B cell (primary cell): ENCODE data around the gene HNRNPLL. TPM values are rescaled to one million over a fixed set of nuclear protein-coding genes. Genes with fewer than 3 reads are reported as not detected.

Experiments used
- ATAC-seq: fragments of 200-7000 bp; cut with Tn5 transposase; one replicate; pipeline ENCODE4 v1.10.0; 2021; ENCODE audit warnings: low read depth, mild to moderate bottlenecking, moderate number of reproducible peaks, moderate library complexity
- CTCF ChIA-PET: fragments of 350-600 bp; sonication (Branson Sonifier 250); formaldehyde crosslinking; loops from one replicate; lab custom pipeline; 2021; ENCODE audit warnings: antibody characterized with exemption, inconsistent platforms; lab: Charles Lee
- POLR2A ChIA-PET: fragments of 350-600 bp; sonication (Branson Sonifier 250); formaldehyde crosslinking; loops from one replicate; lab custom pipeline; 2021; ENCODE audit warnings: antibody characterized with exemption; lab: Charles Lee
- DNase-seq: peaks from one replicate; pipeline ENCODE4 v3.0.0; 2013
- H2AFZ ChIP-seq: 2 replicates; pipeline ENCODE4 v1.6.1; 2012; ENCODE audit warnings: mild to moderate bottlenecking, low read depth, low read length; ENCODE audit not compliant: insufficient read depth, poor library complexity, severe bottlenecking
- H3K27ac ChIP-seq, 2 donors: 1 replicate in 1 of 2; 2 replicates in 1 of 2; pipeline ENCODE4 v1.5.1; 2012 to 2013; ENCODE audit warnings: low read length in 2 of 2, mild to moderate bottlenecking in 2 of 2, moderate library complexity in 1 of 2
- H3K27me3 ChIP-seq, 4 experiments: fragments of 200-600 bp in 1 of 4; sonication (generic) in 1 of 4; replicated peaks in 1 of 4; 1 replicate in 2 of 4; 2 replicates in 2 of 4; pipeline versions ENCODE4 v1.6.1 to v1.7.0; 2013 to 2016; ENCODE audit warnings: low read length in 3 of 4, mild to moderate bottlenecking in 2 of 4, mixed read lengths in 1 of 4, moderate library complexity in 1 of 4; ENCODE audit not compliant: insufficient read depth in 4 of 4, control insufficient read depth in 3 of 4; ENCODE audit errors: control extremely low read depth in 1 of 4
- H3K36me3 ChIP-seq, 2 experiments: replicated peaks in 1 of 2; 1 replicate in 1 of 2; 2 replicates in 1 of 2; pipeline versions ENCODE4 v1.6.1 to v1.7.1; 2013; ENCODE audit warnings: low read length in 1 of 2; ENCODE audit not compliant: insufficient read depth in 2 of 2, control insufficient read depth in 1 of 2; ENCODE audit errors: control extremely low read depth in 1 of 2, extremely low read depth in 1 of 2
- H3K4me1 ChIP-seq, 2 donors: fragments of 200-600 bp in 1 of 2; sonication (generic) in 1 of 2; 1 replicate in 1 of 2; 2 replicates in 1 of 2; pipeline versions ENCODE4 v1.5.1 to v1.6.1; 2013 to 2017; ENCODE audit warnings: low read length in 2 of 2; ENCODE audit not compliant: control insufficient read depth in 2 of 2, insufficient read depth in 2 of 2
- H3K4me2 ChIP-seq: replicated peaks from 2 replicates; pipeline ENCODE3; 2012; ENCODE audit warnings: mild to moderate bottlenecking, low read depth, low read length; ENCODE audit not compliant: poor library complexity, severe bottlenecking
- H3K4me3 ChIP-seq, 5 experiments: fragments of 200-600 bp in 1 of 5; sonication (generic) in 1 of 5; 1 replicate in 3 of 5; 2 replicates in 2 of 5; pipeline versions ENCODE4 v1.5.1 to v1.7.0; 2011 to 2016; ENCODE audit warnings: low read length in 4 of 5, mild to moderate bottlenecking in 4 of 5, low read depth in 2 of 5, control low read depth in 1 of 5, moderate library complexity in 1 of 5; ENCODE audit not compliant: insufficient read depth in 1 of 5; ENCODE audit errors: control extremely low read depth in 1 of 5, extremely low read depth in 1 of 5
- H3K79me2 ChIP-seq: fragments of 200-600 bp; sonication (generic); one replicate; pipeline ENCODE4 v1.6.0; 2016; ENCODE audit warnings: low read length; ENCODE audit not compliant: control insufficient read depth, insufficient read depth
- H3K9ac ChIP-seq: fragments of 200-600 bp; sonication (generic); 2 replicates; pipeline ENCODE4 v1.6.1; 2017; ENCODE audit warnings: mild to moderate bottlenecking, low read length, moderate library complexity
- H3K9me3 ChIP-seq, 3 donors: one replicate each; pipeline versions ENCODE4 v1.6.1 to v1.7.1; 2013; ENCODE audit warnings: low read length in 2 of 3; ENCODE audit not compliant: control insufficient read depth in 2 of 3, insufficient read depth in 1 of 3; ENCODE audit errors: control extremely low read depth in 1 of 3
- H4K20me1 ChIP-seq: 2 replicates; pipeline ENCODE4 v1.6.0; 2012; ENCODE audit warnings: mild to moderate bottlenecking, low read length; ENCODE audit not compliant: insufficient read depth, control insufficient read depth, poor library complexity, severe bottlenecking
- H3K27ac Mint-ChIP-seq: one replicate; pipeline ENCODE4 v1.8.0; 2021; ENCODE audit warnings: mixed read lengths
- H3K27me3 Mint-ChIP-seq: one replicate; pipeline ENCODE4 v1.8.0; 2021; ENCODE audit warnings: mixed read lengths
- H3K4me1 Mint-ChIP-seq: one replicate; pipeline ENCODE4 v1.8.0; 2021; ENCODE audit warnings: mixed read lengths
- H3K4me3 Mint-ChIP-seq: one replicate; pipeline ENCODE4 v1.8.0; 2021; ENCODE audit warnings: mixed read lengths
- H3K9me3 Mint-ChIP-seq: one replicate; pipeline ENCODE4 v1.8.0; 2022; ENCODE audit warnings: mixed read lengths; ENCODE audit not compliant: insufficient read depth
- EZH2 ChIP-seq: IDR thresholded peaks from 2 replicates; pipeline ENCODE4 v1.6.1; 2012; ENCODE audit warnings: borderline replicate concordance, low read depth, mild to moderate bottlenecking, moderate library complexity, low read length; ENCODE audit not compliant: insufficient read depth, poor library complexity, severe bottlenecking
- WGBS: methylation state at CpG from one replicate; pipeline ENCODE4 v1.1.5; 2013; ENCODE audit warnings: missing lambda C conversion rate; ENCODE audit not compliant: insufficient coverage; 5-methylcytosine and 5-hydroxymethylcytosine counted together
- intact Hi-C: fragments of 100-400 bp; cut with micrococcal nuclease; formaldehyde crosslinking; loops from one replicate; pipeline ENCODE4 v1.10.0; 2022
- polyA plus RNA-seq: library from polyadenylated mRNA; depleted of rRNA; stranded (reverse); fragments of >200 nt; gene quantifications from 2 replicates; pipeline ENCODE4 v1.2.3, GENCODE V29; 2012
- total RNA-seq, 2 donors: library from RNA; stranded (reverse); fragments of 120-200 nt in 1 of 2; gene quantifications; 1 replicate in 1 of 2; 2 replicates in 1 of 2; pipeline versions ENCODE4 v1.2.3 to v1.2.4, GENCODE V29; 2013 to 2022
- TF ChIP-seq, protein P1 (sequence below): fragments of 200-600 bp; IDR thresholded peaks from one replicate; pipeline ENCODE4 v1.8.0; 2022; ENCODE audit warnings: antibody characterized with exemption, mild to moderate bottlenecking

The HNRNPLL gene
- total and polyA plus RNA-seq, 2 donors (not counting 1 experiment from before 2014, with no cell fraction given), result 2.1 to 6.7 TPM

DNA sequence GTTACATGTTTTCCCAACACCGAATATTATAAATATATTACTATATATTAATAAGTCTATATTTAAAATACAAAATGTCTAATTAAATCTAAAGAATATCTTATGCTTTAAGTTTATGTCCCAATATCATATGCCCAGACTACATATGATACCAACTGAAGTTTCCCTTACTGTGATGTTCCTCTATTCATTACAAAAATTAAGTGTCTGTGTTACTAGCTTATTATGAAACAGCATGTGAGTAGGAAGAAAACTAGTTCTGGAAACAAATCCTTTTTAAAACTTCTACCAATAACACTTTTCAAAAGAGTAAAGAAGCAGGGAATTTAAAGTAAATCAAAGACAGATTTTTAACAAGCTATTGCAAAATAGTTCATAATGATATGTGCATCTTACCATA, 17.8 kb downstream of the HNRNPLL start:
- H3K4me3 Mint-ChIP-seq, result no peak overlapping the region
- peaks cover 0 to 6% (median 3%) of the 10 kb centered on the region in 4 experiments for H3K27me3 ChIP-seq
- no peaks in the 10 kb centered on the region for H3K79me2 ChIP-seq
- H3K27ac ChIP-seq, result no peak overlapping the region
- H3K4me3 ChIP-seq, result no peak overlapping the region
- no peak for DNase-seq
- H3K9me3 ChIP-seq, result peaks cover 0 to 1% (median 0%) of the 10 kb centered on the region in 3 donors
- no CpG with 5 or more reads among the region's 1 CpG for WGBS
- intact Hi-C loops, result loop anchor here (5.0 to 10.0 kb wide), 2 partner anchors 270 to 642 kb away; no protein-coding TSS in a partner anchor
- H3K4me1 Mint-ChIP-seq, result no peaks in the 10 kb centered on the region
- H4K20me1 ChIP-seq, result no peaks in the 10 kb centered on the region
- H3K36me3 ChIP-seq, result no peaks in the 10 kb centered on the region
- no peak overlapping the region for H3K4me2 ChIP-seq
- no peak overlapping the region for H3K27ac Mint-ChIP-seq
- no peak for TF ChIP-seq EZH2
- TF ChIP-seq, protein P1, sequence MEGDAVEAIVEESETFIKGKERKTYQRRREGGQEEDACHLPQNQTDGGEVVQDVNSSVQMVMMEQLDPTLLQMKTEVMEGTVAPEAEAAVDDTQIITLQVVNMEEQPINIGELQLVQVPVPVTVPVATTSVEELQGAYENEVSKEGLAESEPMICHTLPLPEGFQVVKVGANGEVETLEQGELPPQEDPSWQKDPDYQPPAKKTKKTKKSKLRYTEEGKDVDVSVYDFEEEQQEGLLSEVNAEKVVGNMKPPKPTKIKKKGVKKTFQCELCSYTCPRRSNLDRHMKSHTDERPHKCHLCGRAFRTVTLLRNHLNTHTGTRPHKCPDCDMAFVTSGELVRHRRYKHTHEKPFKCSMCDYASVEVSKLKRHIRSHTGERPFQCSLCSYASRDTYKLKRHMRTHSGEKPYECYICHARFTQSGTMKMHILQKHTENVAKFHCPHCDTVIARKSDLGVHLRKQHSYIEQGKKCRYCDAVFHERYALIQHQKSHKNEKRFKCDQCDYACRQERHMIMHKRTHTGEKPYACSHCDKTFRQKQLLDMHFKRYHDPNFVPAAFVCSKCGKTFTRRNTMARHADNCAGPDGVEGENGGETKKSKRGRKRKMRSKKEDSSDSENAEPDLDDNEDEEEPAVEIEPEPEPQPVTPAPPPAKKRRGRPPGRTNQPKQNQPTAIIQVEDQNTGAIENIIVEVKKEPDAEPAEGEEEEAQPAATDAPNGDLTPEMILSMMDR, result no peak
- H3K9ac ChIP-seq, result no peak overlapping the region
- ATAC-seq, result no peak
- H2AFZ ChIP-seq, result no peak overlapping the region
- POLR2A ChIA-PET, result no interaction called here
- CTCF ChIA-PET, result interaction anchor here (1.8 kb wide), 2 partner anchors 140 to 157 kb away, joined by 4 to 5 read pairs; no protein-coding TSS in a partner anchor
- H3K27me3 Mint-ChIP-seq, result peaks cover 24% of the 10 kb centered on the region
- no peaks in the 10 kb centered on the region for H3K9me3 Mint-ChIP-seq
- H3K4me1 ChIP-seq, result no peaks in the 10 kb centered on the region

DNA sequence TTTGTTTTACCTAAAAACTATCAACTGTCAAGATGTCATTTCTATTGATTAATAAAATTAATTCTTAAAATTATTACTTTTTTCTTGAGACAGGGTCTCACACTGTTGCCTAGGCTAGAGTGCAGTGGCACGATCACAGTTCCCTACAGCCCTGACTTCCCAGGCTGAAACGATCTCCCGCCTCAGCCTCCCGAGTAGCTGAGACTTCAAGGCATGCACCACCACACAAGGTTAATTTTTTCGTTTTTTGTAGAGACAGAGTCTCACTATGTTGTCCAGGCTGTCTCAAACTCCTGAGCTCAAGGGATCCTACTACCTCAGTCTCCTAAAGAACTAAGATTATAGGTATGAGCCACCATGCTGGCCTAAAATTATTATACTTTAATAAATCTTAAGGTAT, 18.7 kb downstream of the HNRNPLL start:
- WGBS, result 90% methylated on average over 4 of the region's 5 CpGs
- intact Hi-C loops, result loop anchor here (5.0 to 10.0 kb wide), 2 partner anchors 269 to 643 kb away; no protein-coding TSS in a partner anchor
- no peaks in the 10 kb centered on the region for H3K79me2 ChIP-seq
- no peak overlapping the region for H3K4me2 ChIP-seq
- no peak for TF ChIP-seq EZH2
- TF ChIP-seq, protein P1, result no peak
- H3K4me1 ChIP-seq, result no peaks in the 10 kb centered on the region
- H3K9ac ChIP-seq, result no peak overlapping the region
- H3K36me3 ChIP-seq, result no peaks in the 10 kb centered on the region
- H3K27ac ChIP-seq, result no peak overlapping the region
- ChIA-PET CTCF (interaction anchor here (0.8 to 5.5 kb wide), 7 partner anchors 11 to 268 kb away, joined by 3 to 85 read pairs (median 3); no protein-coding TSS in a partner anchor), POLR2A (no interaction called here)
- ATAC-seq (no peak), DNase-seq (no peak)
- no peak overlapping the region for H2AFZ ChIP-seq
- Mint-ChIP-seq H3K27me3 (peaks cover 18% of the 10 kb centered on the region), H3K27ac (no peak overlapping the region), H3K4me1 (no peaks in the 10 kb centered on the region), H3K9me3 (no peaks in the 10 kb centered on the region), H3K4me3 (no peak overlapping the region)
- H3K9me3 ChIP-seq, result peaks cover 0 to 1% (median 0%) of the 10 kb centered on the region in 3 donors
- no peak overlapping the region for H3K4me3 ChIP-seq
- peaks cover 0 to 6% (median 2%) of the 10 kb centered on the region in 4 experiments for H3K27me3 ChIP-seq
- no peaks in the 10 kb centered on the region for H4K20me1 ChIP-seq
